Muscle of leg (tissue), 11 donors: ENCODE results near the gene BAIAP2. TPM values are rescaled to one million over a fixed set of nuclear protein-coding genes. Genes with fewer than 3 reads are reported as not detected.

ENCODE experiments used
- DNase-seq: peaks from one replicate; pipeline ENCODE4 v3.0.0; 2013
- H3K27ac ChIP-seq: one replicate; pipeline ENCODE4 v1.5.1; 2013; ENCODE audit warnings: mild to moderate bottlenecking, low read length, control low read depth
- H3K27me3 ChIP-seq: one replicate; pipeline ENCODE4 v1.6.1; 2013; ENCODE audit warnings: low read length; ENCODE audit not compliant: control insufficient read depth, insufficient read depth
- H3K36me3 ChIP-seq: one replicate; pipeline ENCODE4 v1.6.1; 2013; ENCODE audit warnings: low read length; ENCODE audit not compliant: control insufficient read depth, insufficient read depth
- H3K4me1 ChIP-seq: one replicate; pipeline ENCODE4 v1.6.1; 2013; ENCODE audit warnings: low read length; ENCODE audit not compliant: control insufficient read depth, insufficient read depth
- H3K4me3 ChIP-seq: one replicate; pipeline ENCODE4 v1.5.1; 2013; ENCODE audit warnings: low read length, control low read depth
- H3K9me3 ChIP-seq: replicated peaks from 2 replicates; pipeline ENCODE4 v1.6.1; 2013; ENCODE audit warnings: low read depth, low read length; ENCODE audit not compliant: control insufficient read depth
- WGBS: methylation state at CpG from one replicate; pipeline ENCODE4 v1.1.5; 2013; ENCODE audit warnings: missing lambda C conversion rate; ENCODE audit not compliant: insufficient coverage; 5-methylcytosine and 5-hydroxymethylcytosine counted together
- polyA plus RNA-seq, 8 donors: library from polyadenylated mRNA; unstranded; fragments of 120-200 nt; gene quantifications; one replicate each; pipeline versions ENCODE4 v1.2.1 to v1.2.3, GENCODE V29; 2013; ENCODE audit warnings: inconsistent platforms in 1 of 8, low replicate concordance in 1 of 8; ENCODE audit not compliant: insufficient read length in 8 of 8, insufficient read depth in 1 of 8
- total RNA-seq: library from RNA; stranded (reverse); fragments of 120-200 nt; gene quantifications from one replicate; pipeline ENCODE4 v1.2.4, GENCODE V29; 2013

Gene BAIAP2
- total and polyA plus RNA-seq, 9 donors = 11.6 to 24.7 (median 17.1) TPM

DNA sequence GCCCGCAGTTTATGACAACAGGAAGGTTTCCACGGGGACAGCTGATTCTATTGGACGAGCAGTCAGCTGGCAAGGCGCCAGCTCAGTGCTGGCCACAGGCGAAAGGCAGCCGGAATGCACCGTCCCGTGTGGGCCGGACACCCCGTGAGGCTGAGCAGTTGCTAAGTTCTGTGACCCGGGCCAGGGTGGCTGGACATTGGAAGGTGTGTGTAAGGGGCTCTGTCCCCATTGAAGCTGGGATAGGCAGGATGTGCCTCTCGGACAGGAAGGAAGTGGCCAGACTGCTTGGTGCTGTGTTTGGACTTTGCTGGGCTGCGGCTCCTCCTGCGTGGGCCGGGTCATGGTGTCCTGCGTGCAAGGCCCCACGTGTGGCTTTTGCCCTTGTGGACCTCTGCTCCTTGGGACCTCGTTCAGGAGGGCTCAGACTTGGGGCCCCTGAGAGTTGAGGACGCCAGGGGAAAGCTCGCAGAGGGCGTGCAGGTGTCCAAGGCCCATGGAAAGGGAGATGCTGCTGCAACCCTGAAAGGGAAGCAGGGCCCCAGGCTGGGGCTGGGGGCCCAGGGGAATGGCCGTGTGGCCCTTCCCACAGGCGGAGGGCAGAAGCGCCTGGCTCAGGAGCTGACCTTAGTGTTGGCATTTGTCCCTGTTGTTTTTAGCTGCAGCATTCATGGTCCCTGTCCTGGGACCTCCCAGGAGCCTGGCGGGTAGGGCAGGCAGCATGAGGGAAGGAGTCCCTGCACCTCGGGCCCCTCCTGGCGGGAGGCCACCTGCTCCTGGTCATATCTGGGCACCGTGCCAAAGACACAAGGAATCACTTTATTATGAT is 10.0 kb downstream of the BAIAP2 start:
- Histone ChIP-seq H3K9me3 (no peaks in the 10 kb centered on the region), H3K36me3 (no peaks in the 10 kb centered on the region), H3K4me3 (peak overlapping the region; percentile 9), H3K4me1 (peaks cover 80% of the 10 kb centered on the region), H3K27me3 (no peaks in the 10 kb centered on the region), H3K27ac (peak overlapping the region; percentile 88)
- DNase-seq = peak; percentile 95
- WGBS = 13% methylated on average over 28 of the region's 28 CpGs

- Histone ChIP-seq H3K27ac (peak overlapping the region; percentile 88), H3K4me3 (no peak overlapping the region), H3K4me1 (peaks cover 80% of the 10 kb centered on the region), H3K36me3 (no peaks in the 10 kb centered on the region), H3K27me3 (no peaks in the 10 kb centered on the region), H3K9me3 (no peaks in the 10 kb centered on the region)
- DNase-seq = no peak
- WGBS = 79% methylated on average over 8 of the region's 9 CpGs
These were observed 10.7 kb downstream of the BAIAP2 start for GRCh38 chr17:81045590-81046095.

DNA sequence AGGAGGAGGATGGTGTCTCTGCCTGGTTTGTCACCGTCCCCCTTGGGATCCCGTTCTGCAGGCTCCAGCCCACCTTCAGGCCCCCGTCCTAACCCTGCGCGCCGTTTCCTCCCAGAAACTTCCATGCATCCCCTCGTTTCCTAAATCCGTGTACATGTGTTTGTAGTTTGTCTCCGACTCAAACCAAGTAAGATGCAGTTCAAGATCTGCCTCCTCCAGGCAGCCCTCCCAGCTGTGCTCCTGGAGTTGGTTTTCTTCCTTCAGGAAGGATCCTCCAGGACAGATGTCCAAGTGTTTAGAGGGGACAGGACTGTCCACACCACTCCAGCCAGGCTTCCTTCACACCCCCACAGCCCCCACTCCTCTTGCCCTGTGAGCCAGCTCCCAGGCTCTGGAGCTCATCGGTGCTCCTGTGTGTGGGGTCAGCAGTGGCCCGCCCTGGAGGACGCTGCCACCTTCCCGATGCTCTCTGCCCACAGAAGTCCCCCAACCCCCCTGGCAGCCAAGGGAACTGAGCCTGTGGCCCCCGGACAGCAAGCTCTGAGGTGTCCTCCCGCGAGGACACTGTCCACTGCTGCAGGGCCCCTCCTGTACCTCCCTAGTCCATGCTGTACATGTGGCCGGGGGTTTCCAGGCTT is 11.3 kb downstream of the BAIAP2 start:
- H3K36me3 ChIP-seq = no peaks in the 10 kb centered on the region
- H3K27me3 ChIP-seq = no peaks in the 10 kb centered on the region
- H3K27ac ChIP-seq = no peak overlapping the region
- no peak overlapping the region for H3K4me3 ChIP-seq
- H3K4me1 ChIP-seq = peaks cover 76% of the 10 kb centered on the region
- WGBS = 78% methylated on average over 8 of the region's 17 CpGs
- no peak for DNase-seq
- no peaks in the 10 kb centered on the region for H3K9me3 ChIP-seq

DNA sequence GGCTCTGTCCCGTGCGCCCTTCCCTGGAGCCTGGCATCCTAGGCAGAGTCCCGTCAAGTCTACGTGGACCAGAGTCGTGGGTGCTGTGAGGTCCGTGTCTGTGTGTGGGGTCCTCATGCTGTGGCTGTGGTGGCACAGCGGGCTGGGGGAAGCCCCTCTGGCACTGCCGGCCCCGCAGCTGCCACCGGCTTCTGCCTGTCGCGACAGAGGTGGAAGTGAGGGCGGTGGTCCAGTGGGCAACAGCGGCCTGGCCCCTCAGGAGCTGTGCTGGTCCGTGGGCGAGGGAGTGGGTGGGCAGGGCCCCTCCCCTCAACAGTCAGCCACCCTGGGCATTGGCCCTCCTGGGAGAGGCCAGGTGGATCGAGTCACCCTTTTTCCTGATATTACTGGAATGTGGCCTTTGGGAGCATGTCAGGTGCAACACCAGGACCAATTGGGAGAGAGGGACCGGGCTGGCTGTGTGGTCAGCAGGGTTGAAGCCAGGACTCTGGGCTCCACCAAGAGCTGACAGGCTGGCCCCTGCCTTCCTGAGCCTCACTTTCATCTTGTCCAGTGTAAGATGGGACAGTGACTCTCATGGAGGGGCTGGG is 11.9 kb downstream of the BAIAP2 start:
- 79% methylated on average over 12 of the region's 18 CpGs for WGBS
- peaks cover 79% of the 10 kb centered on the region for H3K4me1 ChIP-seq
- peak overlapping the region; percentile 35 for H3K27ac ChIP-seq
- no peak overlapping the region for H3K4me3 ChIP-seq
- no peaks in the 10 kb centered on the region for H3K9me3 ChIP-seq
- H3K27me3 ChIP-seq = no peaks in the 10 kb centered on the region
- no peak for DNase-seq
- H3K36me3 ChIP-seq = no peaks in the 10 kb centered on the region

DNA sequence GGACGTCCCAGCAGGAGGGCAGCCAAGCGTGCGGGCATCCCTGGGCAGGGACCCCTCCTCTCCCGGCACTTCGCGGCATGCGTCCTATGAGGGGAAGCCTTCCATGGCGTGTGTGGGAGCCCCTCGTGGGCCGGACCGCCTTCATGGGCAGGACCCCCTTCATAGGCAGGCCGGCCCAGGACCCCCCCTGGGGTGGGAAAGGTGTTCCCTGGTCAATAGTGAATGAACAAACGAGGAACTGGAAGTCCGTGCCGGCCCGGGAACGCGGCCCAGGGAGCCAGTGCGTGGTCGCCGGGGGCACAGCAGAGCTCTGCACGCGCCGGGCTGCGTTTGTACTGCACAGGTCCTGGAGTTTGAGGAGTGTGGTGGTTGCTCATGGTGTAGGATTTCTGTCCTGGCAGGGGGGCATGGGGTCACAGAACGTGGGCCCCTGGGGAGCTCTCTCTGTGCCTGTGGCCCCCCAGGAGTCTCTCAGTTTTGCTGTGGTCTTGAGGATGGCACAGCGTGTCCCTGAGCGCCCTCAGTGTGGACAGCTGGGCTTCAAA is 13.9 kb downstream of the BAIAP2 start:
- peaks cover 82% of the 10 kb centered on the region for H3K4me1 ChIP-seq
- no peak for DNase-seq
- H3K9me3 ChIP-seq = no peaks in the 10 kb centered on the region
- WGBS = 82% methylated on average over 23 of the region's 28 CpGs
- no peaks in the 10 kb centered on the region for H3K36me3 ChIP-seq
- no peak overlapping the region for H3K4me3 ChIP-seq
- H3K27ac ChIP-seq = no peak overlapping the region
- H3K27me3 ChIP-seq = no peaks in the 10 kb centered on the region

DNA sequence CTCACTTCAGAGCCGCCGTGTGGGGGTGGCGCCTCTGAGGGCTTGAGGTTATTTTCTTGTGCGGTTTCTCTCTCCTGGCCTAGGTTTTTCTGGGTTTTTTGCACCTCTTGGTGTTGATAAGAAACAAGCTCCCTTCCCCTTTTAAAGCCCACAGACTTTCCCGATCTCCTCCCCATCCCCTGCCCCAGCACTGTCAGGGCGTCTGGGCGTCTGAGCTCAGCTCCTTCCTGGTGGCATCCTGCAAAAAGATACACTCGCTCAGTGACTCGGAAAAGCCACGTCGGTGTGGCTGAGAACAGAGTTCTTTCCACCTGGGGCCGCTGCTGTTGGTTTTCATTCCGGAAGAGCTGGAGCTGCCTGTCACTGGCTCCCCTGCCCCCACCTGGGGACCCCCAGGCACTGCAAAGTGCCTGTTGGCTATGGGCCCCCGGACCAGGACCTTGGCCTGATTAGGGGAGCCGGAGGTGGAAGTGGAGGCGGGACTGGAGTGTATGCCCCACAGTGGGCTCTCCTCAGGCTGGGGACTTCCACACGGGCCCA is 14.5 kb downstream of the BAIAP2 start:
- Histone ChIP-seq H3K27me3 (no peaks in the 10 kb centered on the region), H3K36me3 (no peaks in the 10 kb centered on the region), H3K27ac (peak overlapping the region; percentile 35), H3K4me1 (peaks cover 77% of the 10 kb centered on the region), H3K4me3 (no peak overlapping the region), H3K9me3 (no peaks in the 10 kb centered on the region)
- WGBS = 57% methylated on average over 13 of the region's 17 CpGs
- no peak for DNase-seq

GRCh38 chr17:81049973-81050551 is 15.1 kb downstream of the BAIAP2 start:
- Histone ChIP-seq H3K9me3 (no peaks in the 10 kb centered on the region), H3K4me1 (peaks cover 71% of the 10 kb centered on the region), H3K27me3 (no peaks in the 10 kb centered on the region), H3K4me3 (no peak overlapping the region), H3K36me3 (peaks cover 2% of the 10 kb centered on the region), H3K27ac (peak overlapping the region; percentile 35)
- DNase-seq = no peak
- 64% methylated on average over 26 of the region's 26 CpGs for WGBS

DNA sequence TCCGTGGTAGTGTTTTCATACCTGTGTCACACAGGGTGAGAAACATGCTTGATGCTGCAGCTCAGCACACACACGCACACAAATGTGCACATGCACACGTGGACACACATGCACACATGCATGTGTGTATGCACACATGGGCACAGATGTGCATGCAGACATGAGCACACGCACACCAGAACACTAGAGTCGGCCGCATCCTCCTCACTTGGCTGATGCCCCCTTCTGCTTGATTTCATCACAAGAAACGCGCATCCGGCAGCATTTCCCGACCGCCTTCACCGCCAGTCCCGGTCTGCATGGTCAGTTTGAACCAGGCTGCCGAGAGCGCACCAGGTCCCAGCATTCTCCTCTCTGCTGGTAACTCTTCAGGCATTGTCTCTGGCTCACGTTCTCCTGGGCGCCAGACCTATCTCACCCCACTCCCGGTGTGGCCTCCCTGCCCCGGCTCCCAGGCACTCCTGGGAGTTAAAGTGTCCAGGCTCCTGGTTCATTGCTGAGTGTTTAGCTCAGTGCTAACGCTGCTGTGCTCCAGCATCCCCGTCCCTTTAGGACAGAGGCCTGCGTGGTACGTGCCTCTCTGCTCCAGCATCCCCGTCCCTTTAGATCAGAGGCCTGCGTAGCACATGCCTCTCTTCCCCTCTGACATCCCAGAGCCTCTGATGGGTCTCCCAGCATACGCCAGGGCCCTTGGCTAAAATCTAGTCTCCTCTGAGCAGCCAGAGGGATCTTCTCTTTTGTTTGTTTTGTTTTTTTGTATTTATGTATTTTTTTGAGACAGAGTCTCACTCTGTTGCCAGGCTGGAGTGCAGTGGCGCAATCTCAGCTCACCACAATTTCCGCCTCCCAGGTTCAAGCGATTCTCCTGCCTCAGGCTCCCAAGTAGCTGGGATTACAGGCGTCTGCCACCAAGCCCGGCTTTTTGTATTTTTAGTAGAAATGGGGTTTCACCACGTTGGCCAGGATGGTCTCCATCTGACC is 16.0 kb downstream of the BAIAP2 start:
- Histone ChIP-seq H3K9me3 (no peaks in the 10 kb centered on the region), H3K4me1 (peaks cover 62% of the 10 kb centered on the region), H3K36me3 (peaks cover 7% of the 10 kb centered on the region), H3K4me3 (no peak overlapping the region), H3K27me3 (no peaks in the 10 kb centered on the region), H3K27ac (peak overlapping the region; percentile 13)
- no peak for DNase-seq
- whole genome bisulfite sequencing = 81% methylated on average over 30 of the region's 32 CpGs
